SK-MEL-5 (cell line): ENCODE data around the gene MRM1. TPM values are rescaled to one million over a fixed set of nuclear protein-coding genes. Genes with fewer than 3 reads are reported as not detected.

Experiments
- DNase-seq: peaks from one replicate; pipeline ENCODE4 v3.0.0-alpha.2; 2016; ENCODE audit warnings: low read depth, low spot score
- in situ Hi-C: cut with HindIII; loops from 2 replicates; pipeline ENCODE4 v1.10.0; 2016; ENCODE audit warnings: low sequenced_read_pairs, high pct_unique_total_duplicates, low pct_unique_long_range_greater_than_20kb
- total RNA-seq: library from RNA; depleted of rRNA; stranded (reverse); fragments of >200 nt; shearing (Covaris generic); gene quantifications from 2 replicates; pipeline ENCODE4 v1.2.3, GENCODE V29; 2014

MRM1 gene
- total RNA-seq, 1 experiment from 2014 or later: 16.3 TPM

DNA sequence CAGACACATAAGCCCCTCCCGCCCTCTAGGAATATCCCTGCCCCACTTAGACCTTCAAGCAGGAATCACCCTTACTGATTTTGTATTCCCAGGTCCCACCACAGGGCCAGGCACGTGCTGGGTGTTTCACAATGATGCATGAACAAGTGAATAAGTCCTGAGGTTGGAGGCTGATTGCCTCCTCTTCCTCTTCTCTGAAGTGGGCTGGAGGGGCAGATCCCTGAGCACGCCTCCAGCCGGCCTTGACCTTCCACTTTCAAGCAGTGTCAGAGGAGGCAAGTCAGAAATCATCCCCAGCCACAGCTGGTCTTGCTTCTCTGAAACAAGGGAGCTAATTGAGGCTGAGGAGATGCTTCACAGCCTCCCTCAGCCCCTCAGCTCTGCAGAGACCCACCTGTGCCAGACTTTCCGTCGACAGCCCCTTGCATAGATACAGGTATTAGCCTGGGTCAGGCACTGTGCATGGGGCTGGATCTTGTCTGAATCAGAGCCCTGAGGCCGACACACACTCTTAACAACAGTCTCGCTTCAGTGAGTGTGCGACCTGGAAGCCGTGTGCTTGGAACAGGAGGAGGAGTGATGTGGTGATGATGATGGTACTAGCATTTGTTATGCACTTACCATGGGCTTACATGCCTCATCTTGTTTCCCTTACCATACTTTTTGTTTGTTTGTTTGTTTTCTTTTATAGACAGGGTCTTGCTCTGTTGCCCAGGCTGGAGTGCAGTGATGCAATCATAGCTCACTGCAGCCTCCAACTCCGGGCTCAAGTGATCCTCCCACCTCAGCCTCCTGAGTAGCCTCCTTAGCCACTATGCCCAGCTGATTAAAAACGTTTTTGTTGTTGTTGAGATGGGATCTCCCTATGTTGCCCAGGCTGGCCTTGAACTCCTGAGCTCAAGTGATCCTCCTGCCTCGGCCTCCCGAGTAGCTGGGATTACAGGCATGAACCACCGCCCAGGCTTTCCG, 15.0 kb downstream of the MRM1 start:
- DNase-seq: no peak
- in situ Hi-C loops: no loop called here

DNA sequence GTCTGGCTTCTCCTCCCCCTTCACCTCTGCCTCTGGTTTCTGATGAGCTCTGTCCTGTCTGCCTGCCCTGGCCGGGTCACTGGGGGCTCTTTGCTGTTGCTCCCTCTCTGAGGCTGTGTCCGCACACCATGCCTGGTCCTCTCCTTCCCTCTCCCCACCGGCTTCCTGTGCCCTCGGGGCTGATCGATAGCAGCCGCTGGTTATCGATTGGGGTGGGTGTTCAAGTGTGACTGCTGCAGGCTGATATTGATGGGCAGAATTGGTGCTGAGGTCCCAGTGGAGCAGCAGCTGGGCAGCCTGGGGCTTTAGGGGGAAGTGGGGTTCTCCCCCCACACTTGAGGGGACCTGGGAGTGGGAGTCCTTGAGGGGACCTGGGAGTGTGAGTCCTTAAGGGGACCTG, 16.4 kb downstream of the MRM1 start:
- in situ Hi-C loops: no loop called here

DNA sequence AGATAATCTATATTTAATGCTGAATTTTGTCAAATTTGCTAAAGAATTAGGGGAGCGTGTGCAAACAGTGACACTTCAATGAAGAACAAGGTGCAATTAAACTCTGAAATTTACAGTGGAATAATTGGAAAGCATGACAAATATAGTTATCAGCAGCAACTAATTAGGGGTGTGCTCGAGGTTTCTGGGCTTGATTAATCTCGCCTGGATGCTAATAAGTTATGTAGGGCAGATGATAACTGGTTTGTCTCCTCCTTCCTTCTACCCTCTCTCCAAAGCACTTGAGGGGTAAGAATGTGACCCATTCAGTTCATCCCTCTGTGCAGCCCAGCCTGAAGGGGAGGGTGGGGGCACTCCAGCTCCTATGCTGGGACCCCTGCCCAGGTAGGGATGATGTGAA, 21.9 kb downstream of the MRM1 start:
- in situ Hi-C loops: no loop called here
- DNase-seq: no peak

More for the DNA sequence above, 16.4 kb downstream of the MRM1 start:
- no peak for DNase-seq

DNA sequence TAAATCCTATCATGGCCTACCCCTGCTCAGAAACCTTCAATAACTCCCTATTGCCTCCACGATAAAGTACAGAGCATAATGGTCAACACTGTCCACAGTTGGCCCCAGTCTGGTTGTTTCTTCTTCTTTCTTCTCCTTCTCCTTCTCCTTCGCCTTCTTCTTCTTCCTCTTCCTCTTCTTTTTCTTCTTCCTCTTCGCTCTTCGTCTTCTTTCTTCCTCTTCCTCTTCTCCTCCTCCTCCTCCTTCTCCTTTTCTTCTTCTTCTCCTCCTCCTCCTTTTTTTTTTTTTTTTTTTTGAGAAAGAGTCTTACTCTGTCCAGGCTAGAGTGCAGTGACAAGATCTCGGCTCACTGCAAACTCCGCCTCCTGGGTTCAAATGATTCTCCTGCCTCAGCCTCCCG, 23.8 kb downstream of the MRM1 start:
- no peak for DNase-seq
- in situ Hi-C loops: no loop called here

DNA sequence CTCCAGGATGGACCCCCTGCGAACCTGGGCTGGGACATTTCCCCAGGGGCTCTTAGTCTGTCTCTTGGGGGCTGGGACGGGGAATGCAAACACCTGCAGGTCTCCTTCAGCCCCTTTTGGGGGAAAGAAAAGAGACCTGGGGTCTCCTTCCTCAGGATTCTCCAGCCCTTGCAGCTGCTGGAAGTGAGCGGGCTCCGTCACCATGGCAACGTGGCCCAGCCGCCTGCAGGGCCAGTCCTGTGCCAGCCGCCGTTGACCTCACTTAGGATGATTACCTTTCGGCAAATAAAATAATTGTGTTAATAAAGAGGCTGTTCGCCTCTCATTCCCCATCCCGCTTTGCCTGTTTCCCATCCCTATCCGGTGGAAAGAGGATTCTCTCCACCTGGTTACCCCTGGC, 25.7 kb downstream of the MRM1 start:
- DNase-seq: no peak
- in situ Hi-C loops: no loop called here

DNA sequence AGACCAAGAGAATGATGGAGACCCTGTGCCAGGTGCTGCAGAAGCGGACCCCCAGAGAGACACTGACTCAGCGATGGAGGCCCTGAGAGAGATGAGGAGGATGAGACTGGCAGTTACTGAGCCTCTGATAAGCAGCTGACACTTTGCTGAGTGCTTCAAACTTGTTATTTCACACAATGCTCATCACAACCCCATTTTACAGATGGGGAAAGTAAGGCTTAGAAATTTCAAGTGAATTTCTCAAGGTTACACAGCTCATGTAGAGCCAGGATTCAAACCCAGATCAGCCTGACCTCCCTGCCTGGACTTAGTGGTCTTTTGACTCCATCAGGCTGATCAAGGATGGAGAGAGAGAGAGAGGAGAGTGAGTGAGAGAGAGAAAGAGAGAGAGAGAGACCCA, 27.2 kb downstream of the MRM1 start:
- in situ Hi-C loops: no loop called here

DNA sequence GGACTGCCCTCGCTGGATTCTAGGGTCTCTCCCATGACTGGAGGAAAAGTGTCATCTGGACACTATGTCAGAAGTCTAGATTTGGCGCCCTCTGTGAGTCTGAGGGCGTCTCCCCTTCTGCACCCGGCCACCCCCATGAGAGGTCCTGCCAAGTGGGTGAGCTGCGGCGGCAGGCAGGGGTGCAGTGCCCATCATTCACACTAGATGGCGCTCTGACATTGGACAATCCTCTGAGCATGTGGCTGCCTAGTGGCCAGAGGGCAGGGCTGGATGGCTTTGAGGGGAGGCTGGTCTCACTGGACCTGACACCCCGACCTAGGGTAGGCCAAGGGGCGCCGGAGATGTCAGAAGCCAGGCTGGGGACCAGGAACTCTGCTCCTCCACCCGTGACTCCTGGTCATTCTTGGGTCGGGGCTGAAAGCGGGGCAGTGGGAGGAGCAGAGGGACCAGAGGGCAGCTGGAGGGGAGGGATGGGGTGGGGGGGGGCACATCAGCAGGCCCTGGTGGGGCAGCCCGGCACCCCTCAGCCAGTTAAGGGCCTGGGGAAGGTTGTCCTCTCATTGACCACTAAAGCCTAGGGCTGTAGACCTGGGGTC, 28.0 kb downstream of the MRM1 start:
- peak; percentile 74 for DNase-seq
- in situ Hi-C loops: no loop called here

More for the DNA sequence above, 27.2 kb downstream of the MRM1 start:
- DNase-seq: no peak

DNA sequence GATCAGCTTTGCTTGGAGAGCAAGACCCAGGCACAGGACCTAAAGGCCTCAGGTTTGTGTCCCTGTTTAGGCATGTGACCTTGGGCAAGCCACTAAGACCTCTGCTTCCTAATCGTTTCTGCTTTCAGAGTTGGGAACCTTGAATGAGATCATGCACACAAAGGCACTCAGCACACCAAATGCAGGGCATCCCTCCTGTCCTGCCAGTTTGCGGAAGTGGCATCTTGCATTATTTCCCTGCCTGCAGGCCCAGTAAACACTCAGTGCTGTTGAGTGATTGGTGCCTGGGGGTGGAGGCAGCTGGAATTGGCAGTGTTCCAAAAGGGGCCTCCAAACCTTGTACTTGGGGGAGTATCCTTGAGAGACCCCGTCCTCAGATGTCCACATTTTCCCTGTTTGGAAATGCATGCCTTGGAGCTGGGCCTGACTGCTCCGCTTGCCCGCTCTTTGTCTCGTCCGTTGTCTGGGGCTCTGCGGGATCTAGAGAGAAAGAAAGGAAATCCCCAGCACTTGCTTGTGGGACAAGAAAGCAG, 28.7 kb downstream of the MRM1 start:
- in situ Hi-C loops: no loop called here
- no peak for DNase-seq

DNA sequence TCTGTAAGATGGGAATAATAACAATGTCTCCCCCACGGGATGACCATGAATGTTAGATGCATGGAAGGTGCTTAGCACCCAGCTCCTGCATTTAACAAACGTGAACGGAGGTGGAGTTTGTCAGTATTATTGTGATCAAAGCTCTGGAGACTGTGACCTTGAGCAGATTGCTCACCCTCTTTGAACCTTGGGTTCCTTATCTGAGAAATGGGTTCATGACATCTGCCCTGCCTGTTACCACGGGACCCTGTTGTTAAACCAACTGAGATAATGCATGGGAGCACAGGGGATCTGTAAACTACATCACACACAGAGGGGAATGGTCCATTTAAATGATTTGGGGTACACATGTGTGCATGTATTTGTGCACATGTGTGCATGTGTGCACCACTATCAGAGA, 29.6 kb downstream of the MRM1 start:
- in situ Hi-C loops: no loop called here
- DNase-seq: no peak

DNA sequence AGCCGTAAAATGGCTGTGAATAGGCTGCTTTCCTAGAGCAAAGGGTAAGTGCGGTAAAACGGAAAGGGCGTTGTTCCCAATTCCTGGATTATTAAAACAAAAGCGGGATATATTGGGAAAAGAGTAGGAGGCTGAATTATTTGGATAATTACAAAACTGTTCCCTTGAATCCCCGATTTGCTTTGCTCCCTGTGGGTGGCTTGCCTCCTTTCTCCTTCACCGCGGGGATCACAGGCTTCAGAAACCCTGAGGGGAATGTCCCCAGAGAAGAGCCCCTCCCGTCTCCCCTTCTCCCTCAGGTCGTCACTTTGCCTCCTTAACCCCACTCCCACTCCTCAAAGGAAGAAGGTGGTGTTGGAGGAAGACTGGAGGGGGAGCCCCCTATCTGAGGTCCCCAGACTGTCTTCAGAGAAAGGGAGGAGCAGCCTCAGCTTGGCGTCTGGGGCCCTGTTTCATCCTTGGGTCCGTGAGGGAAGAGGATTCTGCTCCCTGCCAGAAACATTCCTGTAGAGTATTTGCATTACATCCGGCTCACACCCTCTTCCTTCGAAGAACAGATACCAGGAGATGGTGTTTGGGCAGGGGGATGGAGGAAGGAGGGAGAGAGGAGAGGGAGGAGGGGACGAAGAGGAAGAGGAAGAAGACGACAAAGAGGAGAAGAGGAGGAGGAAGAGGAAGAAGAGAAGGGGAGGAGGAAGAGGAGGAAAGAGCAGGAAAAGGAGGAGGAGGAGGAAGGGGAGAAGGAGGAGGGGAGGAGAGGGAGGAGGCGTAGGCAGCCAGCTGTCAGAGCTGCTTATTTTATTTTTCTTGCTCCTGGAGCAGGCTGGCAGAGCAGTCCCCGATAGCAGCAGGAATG, 31.8 kb downstream of the MRM1 start:
- no peak for DNase-seq
- in situ Hi-C loops: no loop called here

DNA sequence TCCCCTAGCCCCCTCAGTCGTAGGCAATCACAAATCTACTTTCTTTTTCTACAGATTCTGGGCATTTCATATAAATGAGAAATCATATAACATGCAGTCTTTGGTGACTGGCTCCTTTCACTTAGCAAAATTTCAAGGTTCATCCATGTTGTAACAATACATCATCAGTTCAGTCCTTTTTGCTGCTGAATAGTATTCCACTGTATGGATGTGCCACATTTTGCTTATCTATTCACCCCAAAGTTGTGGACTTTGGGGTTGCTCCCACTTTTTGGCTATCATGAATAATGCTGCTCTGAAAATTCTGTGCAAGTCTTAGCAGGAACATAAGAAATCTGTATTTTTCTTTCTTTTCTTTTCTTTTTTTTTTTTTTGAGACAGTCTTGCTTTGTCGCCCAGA, 39.0 kb downstream of the MRM1 start:
- in situ Hi-C loops: no loop called here
- no peak for DNase-seq

DNA sequence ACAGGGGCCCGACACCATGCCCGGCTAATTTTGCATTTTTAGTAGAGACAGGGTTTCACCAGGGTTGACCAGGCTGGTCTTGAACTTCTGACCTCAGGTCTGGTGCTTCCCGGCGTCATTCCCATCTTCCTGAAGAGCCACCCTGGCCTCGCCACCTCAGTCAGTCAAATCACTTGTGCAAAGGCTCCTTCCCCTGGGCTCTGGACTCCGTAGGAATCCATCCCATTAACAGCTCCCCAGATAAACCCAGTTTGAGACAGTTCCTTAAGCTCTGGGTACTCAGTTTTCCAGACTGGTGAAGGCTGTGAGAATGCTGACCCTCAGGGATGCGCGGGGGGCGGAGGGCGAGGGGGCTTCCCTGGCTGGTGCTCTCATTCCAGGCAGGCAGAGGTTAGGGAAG, 39.5 kb downstream of the MRM1 start:
- in situ Hi-C loops: no loop called here
- DNase-seq: no peak

DNA sequence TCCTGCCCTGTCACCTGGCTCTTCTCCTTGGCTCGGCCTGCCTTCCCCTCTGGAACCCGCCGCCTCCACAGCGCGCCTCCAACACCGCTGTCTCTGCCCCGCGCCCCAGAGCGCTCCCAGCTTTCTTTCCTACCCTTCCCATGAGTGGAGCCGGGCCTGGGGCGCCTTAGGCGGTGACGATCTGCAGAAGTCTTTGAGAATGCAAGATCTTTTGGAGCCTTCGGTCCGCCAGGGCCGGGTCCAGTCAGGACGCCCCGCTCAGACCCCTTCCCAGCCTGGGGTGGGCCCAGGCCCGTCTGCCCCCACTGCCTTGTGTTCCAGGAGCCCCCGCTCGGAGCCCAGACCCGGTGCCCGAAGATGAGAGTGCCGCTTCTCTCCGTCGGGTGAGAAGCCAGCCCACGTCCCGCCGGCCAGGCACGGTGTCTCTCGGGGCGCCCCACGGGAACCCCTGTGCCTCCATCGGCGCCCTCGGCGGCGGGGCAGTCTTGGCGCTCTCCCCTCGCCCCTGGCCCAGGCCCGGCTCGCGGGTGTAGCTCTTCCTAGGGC, 40.0 kb downstream of the MRM1 start:
- in situ Hi-C loops: no loop called here

DNA sequence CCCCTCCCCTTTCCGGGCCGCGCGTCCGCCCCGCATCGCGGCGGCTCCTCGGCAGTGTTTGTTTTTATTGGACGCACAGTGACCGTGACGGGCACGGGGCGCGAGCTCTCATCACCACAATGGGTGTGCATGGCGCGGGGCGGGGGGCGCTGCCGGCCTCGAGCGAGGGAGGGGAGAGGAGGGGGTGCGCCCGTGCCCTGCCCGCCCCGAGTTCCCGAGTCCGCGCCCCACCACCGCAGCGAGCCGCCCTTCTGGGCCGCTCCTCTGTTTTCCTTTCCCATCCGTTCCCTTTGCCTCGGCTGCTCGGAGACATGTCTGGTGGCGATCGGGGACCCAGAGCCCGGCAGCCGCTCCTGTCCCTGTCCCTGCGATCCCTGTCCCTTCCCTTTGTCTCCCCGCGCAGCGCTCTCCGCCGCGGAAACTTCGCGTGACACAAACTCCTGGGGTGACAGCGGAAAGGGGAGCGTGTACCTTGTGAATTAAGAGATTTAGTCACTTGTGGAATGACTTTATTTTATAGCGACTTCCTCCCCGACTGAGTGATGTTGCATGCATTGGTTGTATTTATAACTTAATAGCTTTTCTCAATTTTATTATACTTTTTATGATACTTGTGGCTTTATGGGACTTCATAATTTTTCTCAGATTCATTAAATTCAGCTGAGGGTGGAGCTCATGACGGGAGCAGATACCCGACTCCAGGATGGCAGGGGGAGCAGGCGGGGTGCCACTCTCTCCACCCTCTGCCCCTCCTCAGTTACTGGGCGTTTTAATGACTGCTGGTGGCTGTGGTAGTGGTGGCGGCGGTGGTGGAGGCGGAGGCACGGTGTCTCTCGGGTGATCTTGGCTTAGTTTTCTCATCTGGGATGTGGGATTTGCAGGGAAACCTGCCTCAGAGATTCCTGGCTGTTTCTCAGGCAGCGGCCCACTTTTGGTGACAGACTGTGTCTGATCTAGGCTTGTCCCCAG, 40.8 kb downstream of the MRM1 start:
- no peak for DNase-seq
- in situ Hi-C loops: no loop called here

More for the DNA sequence above, 40.0 kb downstream of the MRM1 start:
- DNase-seq: no peak

DNA sequence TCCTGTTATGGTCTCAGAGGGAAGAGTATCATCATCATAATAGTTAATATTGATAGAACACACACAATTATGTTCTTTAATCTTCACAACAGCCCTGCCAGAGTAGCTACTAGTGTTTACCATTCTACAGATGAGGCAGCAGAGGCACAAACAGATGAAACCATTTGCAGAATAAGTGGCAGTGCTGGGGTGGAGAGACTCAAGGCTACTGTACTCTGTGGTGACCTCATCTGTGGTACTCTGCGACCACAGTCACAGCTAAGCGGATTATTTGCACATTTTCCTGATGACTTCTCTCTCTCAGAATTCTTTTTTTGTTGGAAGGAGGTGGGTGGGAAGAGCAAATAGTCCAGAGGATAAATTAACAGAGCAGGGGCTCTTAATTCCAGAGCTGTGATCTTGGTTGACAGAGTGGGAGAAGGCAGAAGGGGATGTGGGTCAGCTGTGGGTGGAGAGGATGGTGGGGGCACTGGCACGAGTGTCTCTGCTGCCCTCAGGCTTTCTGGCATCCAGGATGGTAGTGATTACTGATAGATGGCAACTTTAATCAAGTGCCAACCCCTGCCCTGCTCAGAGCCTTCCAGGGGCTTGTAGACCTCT, 41.8 kb downstream of the MRM1 start:
- DNase-seq: no peak
- in situ Hi-C loops: no loop called here

DNA sequence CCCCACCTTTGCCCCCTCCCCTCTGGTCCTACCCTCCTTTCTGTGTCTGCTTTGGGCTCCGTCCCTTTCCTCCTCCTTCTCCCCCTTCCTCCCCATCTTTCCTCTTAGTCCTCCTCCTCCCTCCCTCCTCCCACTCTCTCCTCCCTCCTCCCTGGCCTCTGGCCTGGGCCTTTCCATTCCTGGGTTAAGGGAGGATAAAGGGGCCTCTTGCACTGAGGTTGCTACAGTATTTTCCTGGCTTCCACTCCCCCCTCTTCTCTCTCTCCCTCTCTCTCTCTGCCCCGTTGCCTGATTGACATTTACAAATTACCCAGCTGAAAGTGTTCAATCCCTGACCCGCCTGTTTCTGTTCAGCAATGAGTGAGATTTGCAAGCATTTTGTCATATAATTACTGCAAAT, 44.0 kb downstream of the MRM1 start:
- in situ Hi-C loops: no loop called here
- no peak for DNase-seq
